Muscle of leg (tissue), 11 donors: ENCODE data around the gene IFT88. TPM values are rescaled to one million over a fixed set of nuclear protein-coding genes. Genes with fewer than 3 reads are reported as not detected.
A peak's percentile ranks its signal among the peaks of the same experiment; 100 is the strongest.

Experiments used
- DNase-seq: peaks from one replicate; pipeline ENCODE4 v3.0.0; 2013
- H3K27ac ChIP-seq: one replicate; pipeline ENCODE4 v1.5.1; 2013; ENCODE audit warnings: mild to moderate bottlenecking, low read length, control low read depth
- H3K27me3 ChIP-seq: one replicate; pipeline ENCODE4 v1.6.1; 2013; ENCODE audit warnings: low read length; ENCODE audit not compliant: control insufficient read depth, insufficient read depth
- H3K36me3 ChIP-seq: one replicate; pipeline ENCODE4 v1.6.1; 2013; ENCODE audit warnings: low read length; ENCODE audit not compliant: control insufficient read depth, insufficient read depth
- H3K4me1 ChIP-seq: one replicate; pipeline ENCODE4 v1.6.1; 2013; ENCODE audit warnings: low read length; ENCODE audit not compliant: control insufficient read depth, insufficient read depth
- H3K4me3 ChIP-seq: one replicate; pipeline ENCODE4 v1.5.1; 2013; ENCODE audit warnings: low read length, control low read depth
- H3K9me3 ChIP-seq: replicated peaks from 2 replicates; pipeline ENCODE4 v1.6.1; 2013; ENCODE audit warnings: low read depth, low read length; ENCODE audit not compliant: control insufficient read depth
- WGBS: methylation state at CpG from one replicate; pipeline ENCODE4 v1.1.5; 2013; ENCODE audit warnings: missing lambda C conversion rate; ENCODE audit not compliant: insufficient coverage; 5-methylcytosine and 5-hydroxymethylcytosine counted together
- polyA plus RNA-seq, 8 donors: library from polyadenylated mRNA; unstranded; fragments of 120-200 nt; gene quantifications; one replicate each; pipeline versions ENCODE4 v1.2.1 to v1.2.3, GENCODE V29; 2013; ENCODE audit warnings: inconsistent platforms in 1 of 8, low replicate concordance in 1 of 8; ENCODE audit not compliant: insufficient read length in 8 of 8, insufficient read depth in 1 of 8
- total RNA-seq: library from RNA; stranded (reverse); fragments of 120-200 nt; gene quantifications from one replicate; pipeline ENCODE4 v1.2.4, GENCODE V29; 2013

Gene IFT88
- total and polyA plus RNA-seq, 9 donors = 12.1 to 17.6 (median 13.9) TPM

DNA sequence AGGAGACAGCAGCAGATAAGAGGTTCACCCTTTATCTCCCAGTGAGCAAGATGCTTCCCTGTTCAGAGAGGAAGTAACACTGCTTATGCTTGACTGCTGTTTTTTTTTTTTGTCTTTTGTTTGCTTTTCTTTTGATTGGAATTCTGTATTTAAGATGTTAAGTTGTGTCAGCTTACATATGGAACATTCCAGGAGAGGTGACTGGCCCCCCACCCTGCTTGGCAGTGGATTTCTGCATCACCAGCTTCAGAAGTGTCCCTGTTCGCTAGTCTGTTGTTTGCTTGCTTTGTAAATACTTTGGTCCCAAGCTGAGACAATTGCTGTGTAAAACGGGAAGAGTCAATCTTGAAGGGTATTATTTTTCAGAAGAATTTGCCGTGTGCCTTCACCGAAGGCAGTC, 43.0 kb downstream of the IFT88 start:
- DNase-seq = no peak
- WGBS = 80% methylated on average over 3 of the region's 4 CpGs
- H3K4me3 ChIP-seq = no peak overlapping the region
- H3K9me3 ChIP-seq = no peaks in the 10 kb centered on the region
- no peak overlapping the region for H3K27ac ChIP-seq
- H3K36me3 ChIP-seq = peaks cover 31% of the 10 kb centered on the region
- no peaks in the 10 kb centered on the region for H3K27me3 ChIP-seq
- no peaks in the 10 kb centered on the region for H3K4me1 ChIP-seq

GRCh38 chr13:20616059-20616797, 49.3 kb downstream of the IFT88 start:
- H3K27me3 ChIP-seq = no peaks in the 10 kb centered on the region
- no CpG with 5 or more reads among the region's 3 CpGs for WGBS
- H3K9me3 ChIP-seq = no peaks in the 10 kb centered on the region
- DNase-seq = no peak
- H3K36me3 ChIP-seq = peaks cover 2% of the 10 kb centered on the region
- H3K27ac ChIP-seq = no peak overlapping the region
- H3K4me1 ChIP-seq = no peaks in the 10 kb centered on the region
- H3K4me3 ChIP-seq = no peak overlapping the region

GRCh38 chr13:20623000-20623399, 56.0 kb downstream of the IFT88 start:
- no peak for DNase-seq

DNA sequence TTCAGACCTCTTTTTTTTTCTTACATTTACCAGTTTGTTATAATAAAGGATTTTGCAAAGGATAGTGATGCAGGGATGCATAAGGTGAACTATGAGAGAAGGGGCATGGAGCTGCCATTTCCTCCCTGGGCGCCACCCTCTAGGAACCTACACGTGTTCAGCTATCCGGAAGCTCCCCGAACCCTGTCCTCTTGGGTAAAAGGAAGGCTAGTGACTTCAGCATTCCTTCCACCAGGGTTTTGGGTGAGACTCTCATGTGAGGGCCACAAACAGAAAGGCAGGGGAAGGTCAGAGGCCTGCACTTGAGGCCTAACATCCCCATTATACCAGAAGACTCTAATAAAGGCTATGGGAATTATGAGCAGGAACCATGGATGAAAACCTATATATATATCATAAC, 57.3 kb downstream of the IFT88 start:
- Histone ChIP-seq H3K4me3 (no peak overlapping the region), H3K9me3 (peaks cover 7% of the 10 kb centered on the region), H3K36me3 (peaks cover 7% of the 10 kb centered on the region), H3K4me1 (no peaks in the 10 kb centered on the region), H3K27ac (no peak overlapping the region), H3K27me3 (no peaks in the 10 kb centered on the region)
- WGBS = no CpG with 5 or more reads among the region's 4 CpGs
- DNase-seq = no peak

More at GRCh38 chr13:20623000-20623399, 56.0 kb downstream of the IFT88 start:
- WGBS = 100% methylated on average over 1 of the region's 3 CpGs
- peaks cover 7% of the 10 kb centered on the region for H3K36me3 ChIP-seq
- H3K4me1 ChIP-seq = no peaks in the 10 kb centered on the region
- no peak overlapping the region for H3K27ac ChIP-seq
- H3K9me3 ChIP-seq = peaks cover 7% of the 10 kb centered on the region
- no peaks in the 10 kb centered on the region for H3K27me3 ChIP-seq
- H3K4me3 ChIP-seq = no peak overlapping the region

GRCh38 chr13:20633802-20634201, 66.8 kb downstream of the IFT88 start:
- WGBS = 94% methylated on average over 2 of the region's 3 CpGs
- no peak overlapping the region for H3K4me3 ChIP-seq
- DNase-seq = no peak
- no peak overlapping the region for H3K27ac ChIP-seq
- no peaks in the 10 kb centered on the region for H3K9me3 ChIP-seq
- no peaks in the 10 kb centered on the region for H3K27me3 ChIP-seq
- H3K4me1 ChIP-seq = no peaks in the 10 kb centered on the region
- peaks cover 6% of the 10 kb centered on the region for H3K36me3 ChIP-seq

DNA sequence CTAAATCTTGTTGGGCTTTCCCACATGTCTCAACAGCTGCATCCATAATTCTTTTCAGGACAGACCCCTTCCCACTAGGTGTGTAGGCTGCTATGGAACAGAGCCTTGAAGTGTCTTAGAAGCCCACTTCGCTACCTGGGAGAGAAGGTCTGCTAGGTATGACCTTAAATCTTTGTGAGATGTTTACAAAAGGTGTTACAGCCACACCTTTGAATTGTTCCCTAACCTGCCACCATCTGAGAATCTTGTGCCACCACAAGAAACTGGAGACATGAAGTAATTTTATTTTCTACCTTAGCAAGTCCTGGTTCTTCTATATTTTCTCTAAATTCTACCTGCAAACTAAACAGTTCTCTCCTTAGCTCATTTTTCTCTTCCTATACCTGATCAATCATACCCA, 69.1 kb downstream of the IFT88 start:
- no peaks in the 10 kb centered on the region for H3K9me3 ChIP-seq
- H3K27me3 ChIP-seq = no peaks in the 10 kb centered on the region
- no peaks in the 10 kb centered on the region for H3K4me1 ChIP-seq
- H3K36me3 ChIP-seq = peaks cover 10% of the 10 kb centered on the region
- no peak for DNase-seq
- H3K27ac ChIP-seq = no peak overlapping the region
- no peak overlapping the region for H3K4me3 ChIP-seq
- WGBS = no CpG with 5 or more reads among the region's 1 CpG

DNA sequence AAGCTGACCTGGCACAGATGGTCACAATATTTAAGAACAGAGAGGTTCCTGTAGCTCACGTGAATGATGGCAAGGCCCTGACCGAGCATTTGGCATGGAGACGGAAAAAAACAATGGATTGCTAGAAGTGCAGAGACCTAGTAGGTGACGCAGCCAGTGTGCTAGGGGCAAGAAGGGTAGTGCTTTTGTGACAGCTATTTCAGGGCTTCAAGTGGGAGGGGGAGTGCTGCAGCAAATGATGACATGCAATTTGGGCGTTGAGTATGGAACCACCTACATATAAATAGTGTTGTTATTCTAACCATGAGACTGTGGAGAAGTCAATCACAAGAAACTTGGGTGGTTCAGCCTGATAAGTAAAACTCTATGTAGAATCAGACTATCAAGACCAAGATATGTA, 70.9 kb downstream of the IFT88 start:
- Histone ChIP-seq H3K36me3 (peaks cover 10% of the 10 kb centered on the region), H3K27me3 (no peaks in the 10 kb centered on the region), H3K4me1 (no peaks in the 10 kb centered on the region), H3K4me3 (no peak overlapping the region), H3K27ac (no peak overlapping the region), H3K9me3 (no peaks in the 10 kb centered on the region)
- WGBS = 91% methylated on average over 4 of the region's 5 CpGs
- DNase-seq = no peak

DNA sequence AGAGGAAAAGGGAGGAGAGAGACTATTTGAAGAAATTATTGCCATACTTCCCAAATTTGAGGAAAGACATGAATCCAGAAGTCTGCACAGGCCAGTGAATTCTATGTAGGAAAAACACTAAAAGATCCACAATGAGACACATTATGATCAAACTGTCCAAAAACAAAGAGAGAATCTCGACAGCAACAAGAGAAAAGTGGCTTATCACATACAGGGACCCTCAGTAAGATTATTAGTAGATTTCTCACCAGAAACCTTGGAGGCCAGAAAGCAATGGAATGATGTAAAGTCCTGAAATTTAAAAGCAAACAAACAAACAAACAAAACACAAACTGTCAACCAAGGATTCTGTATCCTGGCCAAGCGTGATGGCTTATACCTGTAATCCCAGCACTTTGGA, 80.8 kb downstream of the IFT88 start:
- Histone ChIP-seq H3K4me3 (no peak overlapping the region), H3K9me3 (no peaks in the 10 kb centered on the region), H3K4me1 (no peaks in the 10 kb centered on the region), H3K27ac (no peak overlapping the region), H3K27me3 (no peaks in the 10 kb centered on the region), H3K36me3 (no peaks in the 10 kb centered on the region)
- DNase-seq = no peak
- 100% methylated on average over 1 of the region's 2 CpGs for WGBS

DNA sequence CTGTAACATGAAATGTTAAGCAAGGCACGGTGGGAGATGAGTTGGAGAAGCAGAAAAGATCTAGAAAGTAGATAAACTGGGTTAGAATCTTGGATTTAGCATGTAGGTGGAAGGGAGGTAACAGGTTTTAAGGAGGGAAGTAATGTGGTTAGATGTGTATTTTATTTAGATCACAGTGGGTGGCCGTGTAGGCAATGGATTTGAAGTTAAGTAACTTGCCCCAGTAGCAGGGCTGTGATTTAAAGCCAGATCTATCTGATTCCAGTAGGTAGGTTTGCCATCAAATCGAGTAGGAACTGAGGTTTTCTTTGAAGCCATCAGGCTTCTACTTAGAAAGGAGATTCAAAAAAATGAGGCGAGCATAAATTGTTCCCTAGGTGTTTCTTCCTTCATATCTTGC, 86.0 kb downstream of the IFT88 start:
- no peak for DNase-seq
- H3K4me3 ChIP-seq = no peak overlapping the region
- H3K4me1 ChIP-seq = no peaks in the 10 kb centered on the region
- H3K36me3 ChIP-seq = no peaks in the 10 kb centered on the region
- 63% methylated on average over 2 of the region's 4 CpGs for WGBS
- H3K9me3 ChIP-seq = no peaks in the 10 kb centered on the region
- no peak overlapping the region for H3K27ac ChIP-seq
- H3K27me3 ChIP-seq = no peaks in the 10 kb centered on the region

- no CpG with 5 or more reads among the region's 1 CpG for WGBS
- peak; percentile 22 for DNase-seq
- no peak overlapping the region for H3K27ac ChIP-seq
Observed at GRCh38 chr13:20654156-20654555, 87.2 kb downstream of the IFT88 start.

More at GRCh38 chr13:20654156-20654555, 87.2 kb downstream of the IFT88 start:
- Histone ChIP-seq H3K4me3 (no peak overlapping the region), H3K9me3 (no peaks in the 10 kb centered on the region), H3K27me3 (no peaks in the 10 kb centered on the region), H3K4me1 (no peaks in the 10 kb centered on the region), H3K36me3 (no peaks in the 10 kb centered on the region)
